Right lung (tissue), 5 donors: ENCODE results near the gene IFT25. TPM values are rescaled to one million over a fixed set of nuclear protein-coding genes. Genes with fewer than 3 reads are reported as not detected.

ENCODE experiments used
- DNase-seq, 2 donors: peaks; one replicate each; pipeline ENCODE4 v3.0.0-alpha.2; 2013
- polyA plus RNA-seq, 5 donors: library from polyadenylated mRNA; unstranded; fragments of 120-200 nt; gene quantifications; one replicate each; pipeline versions ENCODE4 v1.2.1 to v1.2.3, GENCODE V29; 2013; ENCODE audit warnings: inconsistent platforms in 1 of 5, low replicate concordance in 1 of 5; ENCODE audit not compliant: insufficient read length in 5 of 5, insufficient read depth in 1 of 5

The IFT25 gene
- polyA plus RNA-seq, 5 donors: 46.0 to 75.0 (median 53.2) TPM

DNA sequence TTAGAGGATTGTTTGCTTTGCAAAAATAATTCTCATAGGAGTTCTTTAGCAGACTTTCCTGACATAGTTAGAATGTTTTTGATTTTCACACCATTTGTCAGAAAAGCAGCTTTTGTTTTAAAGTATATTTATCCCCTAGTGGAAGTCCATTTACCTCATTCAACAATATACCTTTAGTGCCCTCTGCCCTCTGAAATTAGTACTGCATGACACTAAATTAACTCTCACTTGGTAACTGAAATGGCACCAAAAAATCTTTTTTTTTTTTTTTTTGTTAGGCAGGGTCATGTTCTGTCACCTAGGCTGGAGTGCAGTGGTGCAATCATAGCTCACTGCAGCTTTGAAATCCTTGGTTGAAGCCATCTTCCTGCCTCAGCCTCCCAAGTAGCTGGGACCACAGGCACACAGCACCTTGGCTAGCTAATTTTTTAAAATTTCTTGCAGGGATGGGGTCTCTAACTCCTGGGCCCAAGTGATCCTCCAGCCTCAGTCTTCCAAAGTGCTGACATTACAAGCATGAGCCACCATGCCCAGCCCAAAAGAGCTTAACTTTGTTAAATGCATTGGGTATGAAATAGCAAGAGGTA is 14.3 kb upstream of the IFT25 start:
- no peak for DNase-seq

DNA sequence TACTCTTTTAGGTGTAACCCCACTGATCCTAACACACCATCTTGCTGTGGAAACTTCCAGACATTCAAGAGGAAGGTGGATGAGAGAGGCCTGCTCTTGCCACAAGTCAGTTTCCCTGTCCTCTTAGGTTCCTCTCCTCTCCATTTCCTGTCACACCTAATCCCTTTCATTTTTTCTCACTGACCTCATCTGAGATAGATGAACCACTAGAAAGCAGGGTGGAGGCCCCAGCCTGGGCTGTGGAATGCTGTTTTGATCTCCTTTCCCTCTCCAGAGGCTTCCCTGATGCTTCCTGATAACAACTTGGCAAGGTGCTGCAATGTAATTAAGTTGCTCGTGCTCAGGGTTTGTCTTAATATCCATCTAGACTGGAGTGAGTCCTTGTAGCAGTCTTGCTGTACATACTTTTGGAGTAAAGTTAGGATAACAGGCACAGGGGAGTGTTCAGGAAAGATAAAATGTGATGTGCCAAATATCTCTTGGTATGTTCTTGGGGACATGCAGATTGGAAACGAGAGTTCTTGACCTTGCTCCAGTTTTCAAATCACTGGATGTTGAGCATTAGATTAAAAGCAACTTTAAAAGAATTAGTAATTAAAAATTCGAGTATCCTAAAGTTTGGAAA is 11.8 kb upstream of the IFT25 start:
- DNase-seq: no peak

GRCh38 chr1:53956308-53957168 is 11.0 kb upstream of the IFT25 start:
- DNase-seq: no peak

DNA sequence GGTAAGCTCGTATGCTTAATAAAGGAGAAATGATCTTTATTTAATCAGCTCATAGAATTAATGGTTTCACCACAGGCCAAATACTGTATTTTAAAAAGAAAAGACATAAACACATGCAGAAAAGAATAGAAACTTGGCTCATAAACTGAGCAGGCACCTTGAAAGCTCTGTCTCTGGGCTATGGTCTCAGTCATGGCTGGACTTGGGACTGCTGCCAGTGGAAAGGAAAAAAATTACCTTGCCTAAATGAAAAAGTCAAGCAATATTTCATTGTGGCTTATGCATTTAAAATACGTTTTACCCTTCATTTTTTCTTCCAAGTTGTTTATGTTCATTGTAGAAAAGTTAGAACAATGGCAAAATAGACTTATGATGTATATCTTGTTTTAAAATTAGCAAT is 8.6 kb upstream of the IFT25 start:
- no peak for DNase-seq

DNA sequence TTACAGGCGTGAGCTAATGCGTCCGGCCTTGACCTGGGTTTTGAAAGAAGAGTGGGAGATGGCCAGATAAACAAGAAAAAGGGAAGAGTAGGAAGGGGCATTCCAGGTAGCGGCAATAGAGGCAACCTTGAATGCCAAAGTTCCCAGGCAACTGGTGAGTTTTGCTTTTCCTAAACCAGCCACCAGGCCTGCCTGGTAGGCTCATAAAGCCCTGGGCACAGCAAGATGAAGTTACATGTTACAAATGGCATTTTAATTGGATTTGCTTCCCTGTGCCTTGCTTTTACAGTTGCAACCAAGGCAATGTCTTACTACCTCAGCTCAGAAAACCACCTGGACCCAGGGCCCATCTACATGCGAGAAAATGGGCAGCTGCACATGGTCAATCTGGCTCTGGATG is 6.2 kb upstream of the IFT25 start:
- no peak for DNase-seq

- DNase-seq: no peak
Measured at GRCh38 chr1:53949023-53949990, 3.8 kb upstream of the IFT25 start.

DNA sequence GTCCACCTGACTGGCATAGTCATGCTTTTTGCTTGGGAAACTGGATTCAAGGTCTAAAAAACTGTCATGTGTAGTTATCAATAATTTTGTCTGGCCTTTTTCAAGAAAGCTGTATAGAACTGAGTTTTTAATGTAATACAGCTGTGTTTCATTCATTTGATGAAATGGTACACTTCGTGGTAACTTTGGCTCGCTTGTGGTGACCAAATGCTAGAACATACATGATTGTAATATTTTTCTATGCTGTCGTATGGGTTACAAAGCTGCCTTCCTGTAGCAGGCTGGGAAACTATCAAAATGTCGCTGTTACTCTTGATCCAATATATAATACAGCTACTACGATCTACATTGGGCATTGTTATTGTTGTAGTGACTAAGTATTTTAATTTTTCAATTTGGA is 2.8 kb upstream of the IFT25 start:
- DNase-seq: no peak

DNA sequence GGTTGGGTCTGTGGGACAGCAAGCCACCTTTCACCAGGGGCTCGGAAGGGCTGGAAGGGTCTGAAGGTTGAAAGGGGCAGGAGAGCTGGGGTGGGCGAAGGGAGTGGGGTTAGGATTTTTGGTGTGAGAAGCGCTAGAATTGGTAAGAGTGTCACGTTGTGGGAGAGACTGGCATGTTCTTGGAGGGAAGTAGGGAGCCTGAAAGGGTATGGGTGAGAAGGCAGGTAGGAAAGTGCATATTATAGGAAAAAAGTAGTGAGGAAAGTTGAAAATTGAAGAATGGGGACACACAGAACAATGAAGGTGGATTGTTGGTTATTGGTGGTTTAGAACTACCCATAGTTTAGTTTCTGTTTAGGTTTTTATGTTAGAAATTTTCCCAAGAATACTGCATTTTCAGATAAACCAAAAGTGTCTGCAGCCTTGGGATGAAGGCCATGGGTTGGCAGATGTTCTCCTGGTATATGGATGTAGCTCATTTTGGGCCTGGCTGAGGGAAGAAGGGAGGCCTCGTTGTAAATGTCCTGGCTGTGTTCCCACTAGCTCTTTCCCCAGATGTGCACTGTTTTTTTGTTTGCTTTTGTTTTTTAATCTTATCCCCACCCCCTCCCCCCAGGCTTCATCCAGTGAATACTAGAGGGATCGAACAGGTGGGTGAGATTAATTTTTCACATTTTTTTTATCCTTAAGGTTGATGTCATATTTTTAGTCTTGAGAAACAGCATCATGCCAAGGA is 1.8 kb upstream of the IFT25 start:
- no peak for DNase-seq

DNA sequence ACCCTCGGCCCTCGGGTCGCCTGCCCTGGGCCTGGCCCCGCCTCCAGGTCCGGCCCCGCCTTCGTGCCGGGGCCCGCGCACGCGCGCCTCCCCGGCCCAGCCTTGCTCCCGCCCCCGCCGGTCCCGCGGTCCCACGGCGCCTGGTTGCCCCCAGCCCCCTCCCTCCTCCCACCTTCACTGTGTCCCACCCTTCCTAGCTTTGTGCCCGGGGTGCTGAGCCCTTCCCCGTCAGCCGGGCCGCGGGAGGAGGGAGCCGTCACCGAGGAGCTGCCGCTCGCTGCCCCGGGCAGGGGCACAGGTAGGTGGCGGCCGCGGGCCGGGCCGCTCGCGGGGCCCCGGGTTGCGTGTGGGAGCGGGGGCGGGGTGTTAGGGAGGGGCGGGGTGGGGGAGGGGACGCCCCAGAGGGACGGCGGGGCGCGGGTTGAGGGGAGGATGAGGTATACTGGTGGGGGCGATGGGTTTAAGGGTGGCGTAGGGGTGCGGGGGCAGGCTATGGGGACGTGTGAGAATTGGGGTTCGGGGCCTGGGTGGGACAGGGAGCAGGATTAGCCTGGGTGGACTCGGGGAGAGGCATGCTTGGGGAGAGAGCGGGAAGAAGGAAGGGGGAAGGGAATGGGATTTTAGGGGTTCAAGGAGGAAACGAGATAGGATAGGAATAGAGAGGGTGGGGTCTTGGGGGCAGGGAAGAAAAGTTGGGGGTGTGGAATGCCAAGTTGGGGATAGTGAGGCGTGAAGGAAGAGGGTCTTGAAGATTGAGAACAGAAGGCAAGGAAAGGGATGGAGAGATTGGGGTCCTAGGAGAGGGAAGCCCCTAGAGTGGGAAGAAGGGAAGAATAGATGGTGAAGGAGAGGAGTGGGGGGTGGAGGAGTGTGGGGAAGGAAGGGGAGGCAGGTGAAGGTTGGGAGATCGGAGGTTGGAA is 1.0 kb upstream of the IFT25 start, which contains the start of gene LRRC42:
LRRC42 (plus strand) TSS at position 99 of the 920 bp plus-strand sequence. CDS start 5,650 bp downstream, outside the sequence.
- no peak for DNase-seq

DNA sequence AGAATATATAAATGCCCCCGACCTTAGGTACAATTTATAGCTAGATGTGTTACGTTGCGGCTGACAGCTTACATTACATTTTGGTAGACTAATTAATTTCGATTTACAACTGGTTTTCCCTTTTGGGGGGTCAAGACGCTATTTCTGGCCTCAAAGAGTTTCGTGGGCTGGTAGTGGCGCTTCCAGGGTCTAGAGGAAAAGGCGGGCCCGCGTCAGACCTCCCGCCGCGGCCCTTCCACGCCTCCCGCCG is 391 bp downstream of the IFT25 start:
- no peak for DNase-seq

DNA sequence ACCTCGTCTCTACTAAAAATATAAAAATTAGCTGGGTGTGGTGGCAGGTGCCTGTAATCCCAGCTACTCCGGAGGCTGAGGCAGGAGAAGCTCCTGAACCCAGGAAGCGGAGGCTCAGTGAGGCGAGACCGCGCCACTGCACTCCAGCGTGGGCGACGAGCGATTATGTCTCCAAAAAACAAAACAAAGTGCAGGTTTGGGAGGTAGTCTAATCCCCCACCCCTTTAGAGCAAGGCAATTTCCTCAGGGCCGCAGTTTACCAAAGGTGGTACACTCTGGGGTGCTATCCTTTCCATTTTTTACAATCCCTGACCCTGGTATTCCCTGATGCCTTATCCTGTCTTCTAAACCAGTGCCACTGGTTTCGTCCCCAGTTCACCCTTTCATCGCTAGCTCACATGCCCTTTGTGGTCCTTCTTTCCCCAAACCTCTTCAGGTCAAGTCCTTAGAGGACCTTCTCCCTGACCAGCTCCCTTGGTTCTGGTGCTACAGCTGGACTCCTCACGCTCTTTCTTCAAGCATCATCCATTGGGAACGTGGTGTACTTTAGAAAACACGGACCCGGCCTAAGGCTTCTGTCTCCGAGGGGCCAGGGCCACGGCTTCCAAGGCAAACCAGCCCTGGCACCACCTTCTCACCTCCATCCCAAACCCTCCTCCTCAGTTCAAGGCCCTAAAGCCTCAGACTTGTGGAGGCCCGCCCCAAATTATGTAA is 873 bp downstream of the IFT25 start:
- DNase-seq: no peak

DNA sequence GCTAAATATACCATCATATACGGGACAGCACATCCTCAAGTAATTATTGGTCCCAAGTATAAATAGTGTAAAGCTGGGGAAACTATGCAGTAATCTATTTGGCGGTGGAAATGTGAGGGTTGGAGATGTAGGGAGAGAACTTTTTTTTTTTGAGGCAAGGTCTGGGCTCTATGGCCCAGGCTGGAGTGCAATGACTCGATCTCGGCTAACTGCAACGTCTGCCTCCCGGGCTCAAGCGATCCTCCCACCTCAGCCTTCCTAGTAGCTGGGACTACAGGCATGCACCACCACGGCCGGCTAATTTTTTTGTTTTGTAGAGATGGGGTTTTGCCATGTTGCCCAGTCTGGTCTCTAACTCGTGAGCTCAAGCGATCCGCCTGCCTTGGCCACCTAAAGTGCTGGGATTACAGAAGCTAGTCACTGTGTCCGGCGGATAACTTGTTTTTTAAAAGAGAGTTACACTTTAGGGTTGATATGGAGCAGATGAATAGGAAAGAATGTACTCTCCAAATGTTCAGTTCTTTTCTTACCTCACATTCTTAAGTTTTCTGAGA is 1.9 kb downstream of the IFT25 start:
- no peak for DNase-seq

- DNase-seq: no peak
Measured at GRCh38 chr1:53943090-53943489, 2.4 kb downstream of the IFT25 start.

DNA sequence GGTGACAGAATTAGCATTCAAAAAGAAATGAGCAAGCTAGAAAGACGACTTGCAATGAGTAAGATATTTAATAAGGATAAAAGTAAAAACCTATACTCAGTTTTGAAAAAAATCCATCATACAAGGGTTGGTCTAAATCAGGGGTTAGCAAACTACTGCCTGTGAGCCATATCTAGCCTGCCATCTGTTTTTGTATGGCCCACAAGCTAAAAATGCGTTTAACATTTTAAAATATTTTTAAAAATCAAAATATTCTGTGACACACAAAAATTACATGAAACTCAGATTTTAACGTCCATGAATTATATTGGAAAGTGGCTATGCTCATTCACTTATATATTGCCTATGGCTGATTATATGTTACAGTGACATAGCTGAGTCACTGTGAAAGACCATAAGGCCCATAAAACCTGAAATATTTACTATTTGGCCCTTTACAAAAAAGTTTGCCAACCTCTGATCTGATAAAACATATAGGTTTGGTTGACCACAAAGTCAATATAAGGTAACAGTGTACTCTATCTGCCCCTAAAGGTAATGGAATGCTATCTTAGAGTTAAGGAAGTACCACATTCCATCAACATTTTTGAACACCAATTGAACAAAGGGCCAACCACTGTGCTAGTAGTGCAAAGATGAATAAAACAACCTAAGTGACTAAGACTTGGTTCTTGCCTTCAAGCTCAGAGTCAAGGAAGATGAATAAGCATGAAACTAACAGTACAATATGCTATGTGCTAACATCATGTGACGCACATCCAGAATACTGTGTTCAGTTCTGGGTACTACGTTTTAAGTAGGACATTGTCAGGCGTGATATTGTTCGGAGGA is 3.2 kb downstream of the IFT25 start:
- DNase-seq: no peak

DNA sequence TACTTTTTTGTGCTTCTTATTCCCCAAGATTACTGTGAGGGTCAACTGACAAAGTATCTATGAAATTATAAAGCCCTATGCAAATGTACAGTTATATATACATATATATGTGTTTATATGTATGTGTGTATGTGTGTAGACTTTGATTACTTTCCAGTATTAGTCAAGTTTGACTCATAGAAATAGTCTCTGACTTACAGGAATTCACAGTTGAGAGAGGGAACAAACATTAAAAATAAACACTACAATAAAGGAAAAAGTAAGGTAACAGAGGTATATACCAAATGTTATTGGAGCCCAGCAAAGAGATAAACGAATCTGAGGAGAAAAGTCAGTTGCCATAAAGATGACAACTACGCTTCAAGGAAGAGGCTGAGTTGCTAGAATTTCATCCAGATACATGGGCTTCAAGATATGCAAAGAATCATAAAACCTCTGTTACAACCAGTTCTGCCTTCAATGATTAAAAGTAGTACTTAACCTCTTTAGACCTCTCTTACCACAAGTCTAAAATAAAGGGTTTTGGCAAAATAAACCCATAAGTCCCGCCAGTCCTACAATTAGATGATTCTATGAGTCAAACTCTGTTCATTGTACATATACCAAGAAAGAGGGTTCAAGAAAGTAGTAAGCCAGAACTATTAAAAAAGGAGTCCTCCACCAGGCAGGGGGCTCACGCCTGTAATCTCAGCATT is 7.2 kb downstream of the IFT25 start:
- DNase-seq: no peak

- no peak for DNase-seq
Measured at GRCh38 chr1:53936430-53936829, 9.1 kb downstream of the IFT25 start.

GRCh38 chr1:53934170-53934765 is 11.2 kb downstream of the IFT25 start:
- no peak for DNase-seq
